Kidney epithelial cell (primary cell): Measurements from ENCODE around the gene PTPN2. TPM values are rescaled to one million over a fixed set of nuclear protein-coding genes. Genes with fewer than 3 reads are reported as not detected.

Experiments
- DNase-seq: peaks from one replicate; pipeline ENCODE4 v3.0.0-alpha.2; 2010; ENCODE audit warnings: low read depth
- H3K27me3 ChIP-seq: 2 replicates; pipeline ENCODE4 v1.6.0; 2011; ENCODE audit warnings: low read length; ENCODE audit not compliant: control insufficient read depth, insufficient read depth
- H3K36me3 ChIP-seq: 2 replicates; pipeline ENCODE4 v1.5.1; 2011; ENCODE audit warnings: low read length; ENCODE audit not compliant: control insufficient read depth, insufficient read depth
- H3K4me3 ChIP-seq: 2 replicates; pipeline ENCODE4 v1.5.1; 2011; ENCODE audit warnings: low read depth, mild to moderate bottlenecking, control low read depth, low read length
- total RNA-seq: library from RNA; depleted of rRNA; stranded (reverse); fragments of >200 nt; gene quantifications from 2 replicates; pipeline ENCODE4 v1.2.3, GENCODE V29; 2015
- TF ChIP-seq, protein P1 (sequence below): IDR thresholded peaks from 2 replicates; pipeline ENCODE4 v1.5.1; 2011; ENCODE audit warnings: mild to moderate bottlenecking, moderate library complexity, low read length, control low read depth, inconsistent platforms; ENCODE audit not compliant: insufficient read depth, poor library complexity, severe bottlenecking

Gene PTPN2
- total RNA-seq, 1 donor from 2014 or later, result 38.5 TPM

DNA sequence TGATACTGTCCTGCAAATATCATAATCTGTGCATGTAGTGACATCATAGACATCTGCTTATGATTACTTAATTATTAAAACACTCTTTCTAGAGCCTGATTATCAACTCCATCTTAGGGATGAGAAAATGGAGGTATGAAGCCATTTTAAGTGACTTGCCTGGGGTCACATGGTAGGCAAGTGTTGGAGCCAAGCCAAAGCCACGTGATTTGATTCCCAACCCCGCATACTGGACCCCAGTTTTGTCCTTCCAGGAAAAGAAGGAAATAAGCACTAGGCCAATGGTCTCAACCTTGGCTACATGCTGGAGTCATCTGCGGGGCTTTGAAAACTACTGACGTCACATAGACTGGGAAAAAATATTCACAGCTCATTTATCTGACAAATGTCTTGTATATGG is 44.2 kb upstream of the PTPN2 start:
- no peak overlapping the region for H3K4me3 ChIP-seq
- no peak for DNase-seq
- no peaks in the 10 kb centered on the region for H3K27me3 ChIP-seq
- H3K36me3 ChIP-seq, result no peaks in the 10 kb centered on the region
- TF ChIP-seq, protein P1, sequence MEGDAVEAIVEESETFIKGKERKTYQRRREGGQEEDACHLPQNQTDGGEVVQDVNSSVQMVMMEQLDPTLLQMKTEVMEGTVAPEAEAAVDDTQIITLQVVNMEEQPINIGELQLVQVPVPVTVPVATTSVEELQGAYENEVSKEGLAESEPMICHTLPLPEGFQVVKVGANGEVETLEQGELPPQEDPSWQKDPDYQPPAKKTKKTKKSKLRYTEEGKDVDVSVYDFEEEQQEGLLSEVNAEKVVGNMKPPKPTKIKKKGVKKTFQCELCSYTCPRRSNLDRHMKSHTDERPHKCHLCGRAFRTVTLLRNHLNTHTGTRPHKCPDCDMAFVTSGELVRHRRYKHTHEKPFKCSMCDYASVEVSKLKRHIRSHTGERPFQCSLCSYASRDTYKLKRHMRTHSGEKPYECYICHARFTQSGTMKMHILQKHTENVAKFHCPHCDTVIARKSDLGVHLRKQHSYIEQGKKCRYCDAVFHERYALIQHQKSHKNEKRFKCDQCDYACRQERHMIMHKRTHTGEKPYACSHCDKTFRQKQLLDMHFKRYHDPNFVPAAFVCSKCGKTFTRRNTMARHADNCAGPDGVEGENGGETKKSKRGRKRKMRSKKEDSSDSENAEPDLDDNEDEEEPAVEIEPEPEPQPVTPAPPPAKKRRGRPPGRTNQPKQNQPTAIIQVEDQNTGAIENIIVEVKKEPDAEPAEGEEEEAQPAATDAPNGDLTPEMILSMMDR, result no peak

DNA sequence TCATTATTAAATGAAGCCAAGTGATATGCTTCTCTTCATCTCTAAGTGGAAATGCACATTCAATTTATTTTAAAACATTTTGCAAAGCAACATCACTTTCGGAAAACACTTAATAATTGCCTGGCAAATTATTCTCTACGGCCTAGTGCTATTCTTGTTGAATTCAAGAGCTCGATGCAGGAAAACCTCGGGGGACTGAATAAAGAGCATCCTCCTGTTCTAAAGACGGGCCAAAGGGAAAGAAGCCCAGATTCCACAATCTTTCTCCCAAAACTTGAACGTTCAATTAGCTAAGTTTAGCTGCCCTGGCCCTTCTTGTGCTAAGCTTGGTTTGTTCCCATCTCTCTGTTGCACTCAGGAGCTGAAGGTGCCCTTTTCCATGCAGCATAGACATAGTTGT is 40.6 kb upstream of the PTPN2 start:
- H3K36me3 ChIP-seq, result no peaks in the 10 kb centered on the region
- TF ChIP-seq, protein P1, result no peak

GRCh38 chr18:12922266-12922665 is 38.2 kb upstream of the PTPN2 start:
- Histone ChIP-seq H3K36me3 (no peaks in the 10 kb centered on the region), H3K27me3 (no peaks in the 10 kb centered on the region), H3K4me3 (no peak overlapping the region)
- no peak for DNase-seq
- TF ChIP-seq, protein P1, result no peak

More for the DNA sequence above, 40.6 kb upstream of the PTPN2 start:
- Histone ChIP-seq H3K4me3 (no peak overlapping the region), H3K27me3 (no peaks in the 10 kb centered on the region)
- no peak for DNase-seq

- no peak overlapping the region for H3K4me3 ChIP-seq
- no peaks in the 10 kb centered on the region for H3K27me3 ChIP-seq
- DNase-seq, result no peak
- H3K36me3 ChIP-seq, result no peaks in the 10 kb centered on the region
- TF ChIP-seq, protein P1, result no peak
Observed at GRCh38 chr18:12921178-12921577, 37.1 kb upstream of the PTPN2 start.

DNA sequence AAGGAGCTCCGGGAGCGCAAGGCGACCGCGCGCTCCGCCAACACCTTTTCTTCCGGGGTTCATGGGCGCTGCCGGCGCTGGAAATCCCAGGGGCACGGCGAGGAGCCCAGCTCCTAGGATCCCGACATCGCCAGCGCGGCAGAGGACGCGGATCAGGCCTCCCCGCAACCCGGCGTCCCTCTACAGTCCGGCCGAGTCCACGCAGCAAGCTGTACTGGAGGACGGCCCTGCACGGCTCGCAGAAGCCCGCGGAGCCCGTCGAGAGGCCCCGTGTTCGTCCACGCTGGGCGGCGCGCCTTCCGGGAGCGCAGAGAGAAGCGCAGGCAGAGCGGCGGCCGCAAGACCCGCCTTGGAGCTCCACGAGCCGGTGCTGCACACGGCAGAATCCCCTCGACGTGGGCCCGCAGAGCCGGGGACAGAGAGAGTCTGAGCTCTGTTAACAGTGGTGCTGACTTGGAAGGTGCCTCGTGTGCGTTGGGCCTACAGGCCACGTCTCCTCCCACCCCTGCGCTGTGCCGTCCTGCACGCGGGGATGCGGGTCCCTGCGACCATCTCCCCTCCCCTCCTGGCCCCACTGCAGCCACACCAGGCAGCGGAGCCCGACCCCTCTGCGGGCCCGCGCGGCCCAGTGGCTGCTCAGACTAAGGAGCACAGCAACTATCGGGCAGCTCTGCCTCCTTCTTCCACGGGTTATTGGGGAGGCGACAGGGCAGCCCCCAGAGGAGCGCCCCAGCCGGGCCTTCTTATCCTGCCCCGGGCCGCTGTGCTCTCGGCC is 28.1 kb upstream of the PTPN2 start:
- DNase-seq, result no peak
- TF ChIP-seq, protein P1, result no peak
- Histone ChIP-seq H3K27me3 (peaks cover 14% of the 10 kb centered on the region), H3K4me3 (no peak overlapping the region), H3K36me3 (no peaks in the 10 kb centered on the region)
